AG09309 (cell line): ENCODE measurements around the gene CTLA4.

Source experiments
- DNase-seq: peaks from one replicate; pipeline ENCODE4 v3.0.0-alpha.2; 2010; ENCODE audit warnings: low read depth
- H3K4me3 ChIP-seq: 2 replicates; pipeline ENCODE4 v1.5.1; 2011; ENCODE audit warnings: mild to moderate bottlenecking, low read depth, low read length, moderate library complexity; ENCODE audit not compliant: control insufficient read depth
- TF ChIP-seq, protein P1 (sequence below): IDR thresholded peaks from 2 replicates; pipeline ENCODE4 v1.5.1; 2011; ENCODE audit warnings: mild to moderate bottlenecking, low read depth, low read length, inconsistent platforms; ENCODE audit not compliant: insufficient read depth, control insufficient read depth; ENCODE audit errors: missing control alignments

Gene CTLA4

DNA sequence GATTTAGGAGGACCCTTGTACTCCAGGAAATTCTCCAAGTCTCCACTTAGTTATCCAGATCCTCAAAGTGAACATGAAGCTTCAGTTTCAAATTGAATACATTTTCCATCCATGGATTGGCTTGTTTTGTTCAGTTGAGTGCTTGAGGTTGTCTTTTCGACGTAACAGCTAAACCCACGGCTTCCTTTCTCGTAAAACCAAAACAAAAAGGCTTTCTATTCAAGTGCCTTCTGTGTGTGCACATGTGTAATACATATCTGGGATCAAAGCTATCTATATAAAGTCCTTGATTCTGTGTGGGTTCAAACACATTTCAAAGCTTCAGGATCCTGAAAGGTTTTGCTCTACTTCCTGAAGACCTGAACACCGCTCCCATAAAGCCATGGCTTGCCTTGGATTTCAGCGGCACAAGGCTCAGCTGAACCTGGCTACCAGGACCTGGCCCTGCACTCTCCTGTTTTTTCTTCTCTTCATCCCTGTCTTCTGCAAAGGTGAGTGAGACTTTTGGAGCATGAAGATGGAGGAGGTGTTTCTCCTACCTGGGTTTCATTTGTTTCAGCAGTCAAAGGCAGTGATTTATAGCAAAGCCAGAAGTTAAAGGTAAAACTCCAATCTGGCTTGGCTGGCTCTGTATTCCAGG lies at the start of gene CTLA4:
Gene CTLA4, plus strand, starts transcription at position 211 of the 640 bp plus-strand sequence. Its CDS starts 172 bp downstream, at position 383.
- TF ChIP-seq, protein P1, sequence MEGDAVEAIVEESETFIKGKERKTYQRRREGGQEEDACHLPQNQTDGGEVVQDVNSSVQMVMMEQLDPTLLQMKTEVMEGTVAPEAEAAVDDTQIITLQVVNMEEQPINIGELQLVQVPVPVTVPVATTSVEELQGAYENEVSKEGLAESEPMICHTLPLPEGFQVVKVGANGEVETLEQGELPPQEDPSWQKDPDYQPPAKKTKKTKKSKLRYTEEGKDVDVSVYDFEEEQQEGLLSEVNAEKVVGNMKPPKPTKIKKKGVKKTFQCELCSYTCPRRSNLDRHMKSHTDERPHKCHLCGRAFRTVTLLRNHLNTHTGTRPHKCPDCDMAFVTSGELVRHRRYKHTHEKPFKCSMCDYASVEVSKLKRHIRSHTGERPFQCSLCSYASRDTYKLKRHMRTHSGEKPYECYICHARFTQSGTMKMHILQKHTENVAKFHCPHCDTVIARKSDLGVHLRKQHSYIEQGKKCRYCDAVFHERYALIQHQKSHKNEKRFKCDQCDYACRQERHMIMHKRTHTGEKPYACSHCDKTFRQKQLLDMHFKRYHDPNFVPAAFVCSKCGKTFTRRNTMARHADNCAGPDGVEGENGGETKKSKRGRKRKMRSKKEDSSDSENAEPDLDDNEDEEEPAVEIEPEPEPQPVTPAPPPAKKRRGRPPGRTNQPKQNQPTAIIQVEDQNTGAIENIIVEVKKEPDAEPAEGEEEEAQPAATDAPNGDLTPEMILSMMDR, result no peak
- no peak within 1 kb of the TSS for H3K4me3 ChIP-seq
- DNase-seq, result no peak

DNA sequence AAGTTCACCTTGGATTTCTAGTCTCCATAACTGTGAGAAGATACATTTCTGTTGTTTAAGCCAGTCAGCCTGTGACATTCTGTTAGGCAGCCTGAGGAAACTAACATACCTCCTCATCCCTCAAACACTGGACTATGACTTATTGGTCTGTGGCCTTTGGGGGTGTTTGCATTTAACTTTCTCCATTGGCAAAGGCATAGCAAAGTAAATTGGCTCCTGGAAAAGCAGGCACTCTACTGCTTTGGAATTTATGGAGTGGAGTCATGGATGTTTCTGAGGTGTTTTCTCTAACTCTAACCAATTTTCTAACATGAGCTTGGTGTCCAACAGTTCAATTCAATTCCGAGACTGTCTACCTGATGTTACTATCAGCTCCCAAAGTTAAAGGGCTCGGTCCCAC lies 48.9 kb upstream of the CTLA4 start:
- no peak for DNase-seq
- no peak overlapping the region for H3K4me3 ChIP-seq
- TF ChIP-seq, protein P1, result no peak

- H3K4me3 ChIP-seq, result no peak overlapping the region
- TF ChIP-seq, protein P1, result no peak
- no peak for DNase-seq
Observed at GRCh38 chr2:203819434-203820133, 48.0 kb upstream of the CTLA4 start.

DNA sequence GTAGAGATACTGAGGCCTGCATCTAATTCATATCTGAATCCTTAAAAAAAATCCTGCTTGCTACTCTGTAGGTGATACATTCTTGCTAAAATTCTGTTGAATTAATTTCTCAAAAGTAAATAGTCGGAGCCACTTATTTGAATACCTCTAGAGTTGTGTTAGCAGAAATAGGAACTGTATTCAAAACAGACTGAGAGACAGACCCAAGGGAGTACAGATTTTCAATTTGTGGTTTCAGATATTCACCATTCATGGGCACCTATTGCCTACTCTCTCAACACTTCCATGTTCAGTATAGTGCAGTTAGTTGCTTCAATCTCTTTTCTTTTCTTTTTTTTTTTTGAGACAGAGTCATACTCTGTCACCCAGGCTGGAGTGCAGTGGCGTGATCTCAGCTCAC lies 46.6 kb upstream of the CTLA4 start:
- H3K4me3 ChIP-seq, result no peak overlapping the region

GRCh38 chr2:203822240-203822639 lies 45.3 kb upstream of the CTLA4 start:
- TF ChIP-seq, protein P1, result no peak
- no peak for DNase-seq
- no peak overlapping the region for H3K4me3 ChIP-seq

More for the DNA sequence above, 46.6 kb upstream of the CTLA4 start:
- no peak for DNase-seq
- TF ChIP-seq, protein P1, result no peak

DNA sequence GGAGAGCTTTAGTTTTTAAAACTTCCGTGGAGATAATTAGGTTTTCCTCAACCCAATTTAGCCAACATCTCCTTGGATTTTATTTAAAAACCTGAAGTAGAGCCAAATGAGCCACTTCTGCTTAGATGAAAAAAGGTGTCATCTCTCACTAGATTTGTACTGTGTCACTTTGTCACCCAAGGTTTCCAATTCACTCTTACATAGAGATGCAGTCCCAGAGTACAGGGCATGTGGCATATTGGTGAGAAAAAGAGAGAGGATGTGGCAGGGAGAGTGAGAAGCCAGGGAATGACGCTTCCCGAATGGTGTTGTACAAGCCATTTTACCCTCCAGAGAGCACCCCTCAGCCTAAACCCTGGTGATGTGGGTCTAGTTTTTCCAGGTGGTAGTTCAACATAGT lies 44.4 kb upstream of the CTLA4 start:
- no peak for DNase-seq

More for the DNA sequence above, 44.4 kb upstream of the CTLA4 start:
- TF ChIP-seq, protein P1, result no peak
- no peak overlapping the region for H3K4me3 ChIP-seq
